ENCODE results near the gene UNC5A.

DNA sequence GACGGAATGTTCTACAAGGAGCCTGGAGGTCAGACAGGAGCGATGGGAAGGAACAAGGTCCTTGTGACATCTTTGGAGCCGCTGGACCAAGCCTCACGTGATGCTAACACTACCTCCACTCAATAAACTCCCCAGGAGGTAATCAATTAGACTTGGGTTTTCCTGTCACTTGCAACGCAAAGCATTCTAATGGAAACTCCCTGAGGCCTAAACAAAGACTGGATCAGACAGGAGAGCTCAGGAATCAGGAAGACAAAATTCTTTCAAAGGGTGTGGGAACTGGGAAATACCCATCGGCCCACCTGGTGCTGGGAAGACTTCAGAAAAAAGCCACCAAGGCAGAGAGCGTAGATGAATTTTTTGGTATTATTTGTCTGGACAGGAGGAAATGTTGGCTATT, 22.3 kb upstream of the UNC5A start:
- TF ChIP-seq CTCF (IDR thresholded peaks at IDR 0.05), result no peak
- no peak for TF ChIP-seq TCF12 (IDR thresholded peaks at IDR 0.05)
- no peak for TF ChIP-seq SIN3A (IDR thresholded peaks at IDR 0.05; ENCODE audit: borderline replicate concordance, low read depth, low read length)
- no peak for TF ChIP-seq EP300 (IDR thresholded peaks at IDR 0.05; ENCODE audit: borderline replicate concordance in 1 of 2, low read depth in 1 of 2, low read length in 1 of 2)
- no peak for TF ChIP-seq RFX5 (IDR thresholded peaks at IDR 0.05; ENCODE audit: low read length)
- no peak for TF ChIP-seq TEAD4 (IDR thresholded peaks at IDR 0.05; ENCODE audit: borderline replicate concordance, insufficient read depth)
- TF ChIP-seq RAD21 (IDR thresholded peaks at IDR 0.05; ENCODE audit: low read length), result no peak
- TF ChIP-seq CHD2 (IDR thresholded peaks at IDR 0.05; ENCODE audit: low read length, partially characterized antibody), result no peak
- TF ChIP-seq MXI1 (IDR thresholded peaks at IDR 0.05; ENCODE audit: low read depth, low read length), result no peak
- TF ChIP-seq, protein P1, sequence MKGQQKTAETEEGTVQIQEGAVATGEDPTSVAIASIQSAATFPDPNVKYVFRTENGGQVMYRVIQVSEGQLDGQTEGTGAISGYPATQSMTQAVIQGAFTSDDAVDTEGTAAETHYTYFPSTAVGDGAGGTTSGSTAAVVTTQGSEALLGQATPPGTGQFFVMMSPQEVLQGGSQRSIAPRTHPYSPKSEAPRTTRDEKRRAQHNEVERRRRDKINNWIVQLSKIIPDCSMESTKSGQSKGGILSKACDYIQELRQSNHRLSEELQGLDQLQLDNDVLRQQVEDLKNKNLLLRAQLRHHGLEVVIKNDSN (IDR thresholded peaks at IDR 0.05; ENCODE audit: borderline replicate concordance, low read depth), result no peak
